Ramos (cell line): Measurements from ENCODE around the gene MBD5.

ENCODE experiments used
- in situ Hi-C: fragments of 300-500 bp; cut with MboI; formaldehyde crosslinking; loops from one replicate; pipeline ENCODE4 v1.14.3; 2022; ENCODE audit warnings: low sequenced_read_pairs; ENCODE audit not compliant: unreplicated experiment

MBD5 gene

GRCh38 chr2:148201075-148202004 is 180.4 kb downstream of the MBD5 start:
- in situ Hi-C loops: no loop called here

- in situ Hi-C loops: no loop called here
Observed at GRCh38 chr2:148202237-148202636, 181.3 kb downstream of the MBD5 start.

DNA sequence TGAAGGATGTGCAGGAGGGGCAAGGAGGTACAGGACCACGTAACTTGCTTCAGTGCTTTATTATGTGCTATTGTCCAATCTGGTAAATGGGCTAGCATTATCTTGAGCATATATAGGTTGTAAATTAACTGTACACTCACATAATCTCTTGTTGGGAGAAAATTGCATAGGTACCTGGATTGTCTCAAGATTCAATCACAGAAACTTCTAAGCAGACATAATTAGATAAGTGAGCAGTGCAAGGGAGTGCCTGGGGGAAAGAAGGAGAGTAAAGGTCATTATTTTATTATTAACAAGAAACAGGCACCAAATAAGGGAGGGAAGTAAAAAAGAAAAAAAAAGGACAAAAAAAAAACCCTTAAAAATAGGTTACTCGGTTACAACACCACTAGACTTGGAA is 186.2 kb downstream of the MBD5 start:
- in situ Hi-C loops: no loop called here

GRCh38 chr2:148209603-148210002 is 188.7 kb downstream of the MBD5 start:
- in situ Hi-C loops: no loop called here

GRCh38 chr2:148218326-148219075 is 197.6 kb downstream of the MBD5 start:
- in situ Hi-C loops: no loop called here

DNA sequence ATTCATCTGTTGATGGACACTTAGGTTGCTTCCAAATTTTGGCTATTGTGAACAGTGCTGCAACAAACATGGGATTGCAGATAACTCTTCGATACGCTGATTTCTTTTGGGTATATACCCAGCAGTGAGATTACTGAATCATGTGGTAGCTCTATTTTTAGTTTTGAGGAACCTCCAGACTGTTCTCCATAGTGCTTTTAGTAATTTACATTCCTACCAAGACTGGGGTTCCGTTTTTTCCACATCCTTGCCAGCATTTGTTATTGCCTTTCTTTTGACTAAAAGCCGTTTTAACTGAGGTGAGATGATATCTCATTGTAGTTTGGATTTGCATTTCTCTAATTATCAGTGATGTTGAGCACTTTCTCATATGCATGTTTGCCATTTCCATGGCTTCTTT is 200.3 kb downstream of the MBD5 start:
- in situ Hi-C loops: no loop called here

DNA sequence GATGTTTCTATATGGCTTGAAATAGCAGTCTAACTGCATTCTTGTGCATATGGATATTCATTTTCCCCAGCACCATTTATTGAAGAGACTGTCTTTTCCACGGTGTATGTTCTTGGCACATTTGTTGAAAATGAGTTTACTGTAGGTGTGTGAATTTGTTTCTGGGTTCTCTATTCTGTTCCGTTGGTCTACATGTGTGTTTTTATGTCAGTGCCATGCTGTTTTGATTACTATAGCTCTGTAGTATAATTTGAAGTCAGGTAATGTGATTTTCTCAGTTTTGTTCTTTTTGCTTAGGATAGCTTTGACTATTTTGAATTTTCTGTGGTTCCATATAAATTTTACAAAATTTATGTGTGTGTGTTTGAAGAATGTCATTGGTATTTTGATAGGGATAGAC is 201.0 kb downstream of the MBD5 start:
- in situ Hi-C loops: no loop called here

DNA sequence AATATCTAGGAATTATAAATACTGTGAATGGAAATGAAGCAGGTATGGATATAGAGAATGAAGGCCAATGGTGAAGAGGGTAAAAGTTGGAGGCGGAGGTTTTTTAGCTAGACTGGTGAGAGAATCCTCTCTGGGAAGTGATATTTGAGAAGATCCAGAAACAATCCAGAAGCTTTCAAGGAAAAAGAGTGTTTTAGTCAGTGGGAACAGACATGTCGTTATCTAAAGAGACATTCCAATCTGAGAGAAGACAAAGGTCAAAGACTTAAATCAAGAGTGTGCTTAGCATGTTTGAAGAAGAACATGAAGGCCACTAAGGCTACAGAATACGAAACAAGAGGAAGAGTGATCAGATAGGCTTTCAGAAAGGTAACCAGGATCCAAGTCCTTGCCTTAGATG is 211.0 kb downstream of the MBD5 start:
- in situ Hi-C loops: no loop called here

DNA sequence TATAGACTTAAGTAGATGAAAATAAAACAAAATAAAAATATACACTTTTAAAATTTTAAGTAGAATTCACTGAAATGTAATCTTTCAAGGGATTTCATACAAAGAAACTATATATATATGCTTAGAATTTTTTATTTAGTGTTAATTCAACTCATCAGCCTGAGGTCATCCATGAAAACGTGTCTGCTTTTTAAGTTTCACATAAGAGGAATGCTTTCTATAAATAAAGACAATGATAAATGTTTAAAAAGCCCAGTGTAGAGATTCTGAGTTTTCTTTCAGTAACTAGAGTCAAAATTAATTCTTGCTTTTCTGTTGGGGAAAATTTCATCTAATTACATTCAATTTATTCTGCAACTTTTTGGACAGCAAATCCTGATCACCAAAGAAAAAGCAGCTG is 213.3 kb downstream of the MBD5 start:
- in situ Hi-C loops: no loop called here

GRCh38 chr2:148237911-148238310 is 217.0 kb downstream of the MBD5 start:
- in situ Hi-C loops: no loop called here

DNA sequence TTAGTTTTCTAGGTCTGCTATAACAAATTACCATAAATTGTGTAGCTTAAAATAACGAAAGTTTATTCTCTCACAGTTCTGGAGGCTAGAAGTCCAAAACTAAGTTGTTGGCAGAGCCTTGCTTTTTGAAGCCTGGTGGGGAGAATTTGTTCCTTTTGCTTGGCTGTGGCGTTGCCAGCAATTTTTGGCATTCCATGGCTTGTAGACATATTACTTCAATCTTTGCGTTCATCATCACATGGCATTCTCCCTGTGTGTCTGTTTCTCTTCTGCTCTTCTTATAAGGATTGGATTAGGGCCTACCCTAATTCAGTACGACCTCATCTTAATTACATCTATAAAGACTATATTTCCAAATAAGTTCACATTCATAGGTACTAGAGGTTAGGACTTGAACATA is 217.7 kb downstream of the MBD5 start:
- in situ Hi-C loops: no loop called here

GRCh38 chr2:148240838-148241237 is 219.9 kb downstream of the MBD5 start:
- in situ Hi-C loops: no loop called here

DNA sequence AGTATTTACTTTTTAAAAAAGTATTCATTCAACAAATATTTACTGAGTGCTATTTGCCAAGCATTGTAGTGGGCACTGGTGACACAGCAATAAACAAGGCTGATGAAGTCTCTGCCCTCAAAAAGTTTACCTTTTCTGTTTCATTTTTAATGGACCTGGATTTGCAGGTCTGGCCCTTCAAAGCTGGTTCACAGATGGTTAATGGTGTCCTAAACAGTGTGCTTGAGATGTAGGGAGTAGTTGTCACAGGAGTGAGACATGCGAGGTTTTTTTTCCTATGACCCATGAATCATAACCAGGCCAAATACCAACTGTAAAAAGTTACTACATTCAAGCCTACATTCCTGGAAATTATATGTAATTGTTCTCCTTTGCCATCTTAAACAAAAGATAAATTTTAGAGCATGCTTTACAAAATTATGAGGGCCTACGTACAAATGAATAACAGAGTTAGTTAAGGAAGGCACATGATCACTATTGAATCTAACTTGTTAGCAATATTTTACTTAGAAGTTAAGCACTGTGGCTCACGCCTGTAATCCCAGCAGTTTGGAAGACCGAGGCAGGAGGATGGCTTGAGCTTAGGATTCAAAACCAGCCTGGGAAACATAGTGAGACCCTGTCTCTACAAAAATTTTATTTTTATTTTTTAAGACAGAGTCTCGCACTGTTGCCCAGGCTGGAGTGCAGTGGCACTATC is 223.9 kb downstream of the MBD5 start:
- in situ Hi-C loops: no loop called here

- in situ Hi-C loops: no loop called here
Observed at GRCh38 chr2:148251993-148252392, 231.1 kb downstream of the MBD5 start.

GRCh38 chr2:148252646-148253045 is 231.8 kb downstream of the MBD5 start:
- in situ Hi-C loops: no loop called here

GRCh38 chr2:148253685-148254084 is 232.8 kb downstream of the MBD5 start:
- in situ Hi-C loops: no loop called here

DNA sequence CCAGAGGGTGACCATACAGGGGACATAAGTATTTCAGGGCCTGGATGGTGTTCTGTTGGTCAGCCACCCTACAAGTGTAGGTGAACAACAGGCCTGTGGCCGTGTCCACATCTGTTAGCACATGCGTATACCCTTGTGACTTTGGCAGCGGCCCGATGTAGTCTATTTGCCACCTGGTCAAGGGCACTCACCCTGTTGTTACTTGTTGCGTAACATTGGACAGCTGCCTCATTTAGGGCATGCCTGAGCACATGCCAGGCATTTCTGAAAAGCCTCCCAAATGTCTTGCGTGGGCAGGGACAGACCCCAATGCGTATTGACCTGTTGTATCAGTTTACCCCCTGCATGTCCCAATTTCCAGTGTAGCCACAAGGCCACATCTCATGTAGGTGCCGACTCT is 235.0 kb downstream of the MBD5 start:
- in situ Hi-C loops: no loop called here

GRCh38 chr2:148257276-148257675 is 236.4 kb downstream of the MBD5 start:
- in situ Hi-C loops: no loop called here

GRCh38 chr2:148258124-148258523 is 237.2 kb downstream of the MBD5 start:
- in situ Hi-C loops: no loop called here

DNA sequence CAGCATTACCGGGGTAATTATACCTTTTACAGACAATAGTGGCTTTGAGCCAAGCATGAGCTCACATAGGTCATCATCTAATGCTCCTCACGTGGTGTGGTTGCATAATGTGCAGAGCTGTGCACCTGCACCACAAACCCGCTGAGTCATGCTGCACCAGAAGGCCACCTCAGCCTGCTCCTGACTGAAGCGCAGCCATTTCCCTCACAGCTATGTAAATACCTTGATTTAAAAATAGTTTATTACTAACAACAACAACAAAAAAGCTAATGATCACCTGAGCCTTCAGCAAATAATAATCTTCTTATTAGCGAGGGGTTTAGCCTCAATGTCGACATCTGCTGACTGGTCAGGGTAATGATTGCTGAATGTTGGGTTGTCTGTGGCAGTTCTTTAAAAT is 238.8 kb downstream of the MBD5 start:
- in situ Hi-C loops: no loop called here

DNA sequence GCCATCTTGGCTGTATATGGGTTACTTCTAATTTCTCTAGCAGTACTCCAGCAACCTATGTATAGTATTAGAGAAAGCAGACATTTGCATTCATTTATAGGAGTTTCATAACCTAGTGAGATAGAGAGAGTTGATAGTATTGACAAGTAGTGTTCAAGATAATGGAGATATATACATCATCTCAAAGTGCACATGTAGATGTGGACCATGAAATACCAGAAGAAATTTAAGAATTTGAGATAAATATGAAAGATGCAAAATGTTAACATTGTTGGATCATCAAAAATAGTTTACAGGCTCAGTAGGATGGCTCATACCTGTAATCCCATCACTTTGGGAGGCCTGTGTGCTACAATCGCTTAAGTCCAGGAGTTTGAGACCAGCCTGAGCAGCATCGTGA is 243.0 kb downstream of the MBD5 start:
- in situ Hi-C loops: no loop called here
